GM12878 (cell line): ENCODE results near the gene PARP15. TPM values are rescaled to one million over a fixed set of nuclear protein-coding genes. Genes with fewer than 3 reads are reported as not detected.
A peak's percentile ranks its signal among the peaks of the same experiment; 100 is the strongest.

ENCODE experiments used
- ASH2L ChIP-seq: fragments of 300-600, 200-600 bp; sonication (generic); IDR thresholded peaks from 2 replicates; pipeline ENCODE4 v1.6.1; 2017; ENCODE audit warnings: low read depth, mild to moderate bottlenecking, borderline replicate concordance
- ATF3 ChIP-seq: IDR thresholded peaks from 2 replicates; pipeline ENCODE4 v1.6.1; 2011; ENCODE audit warnings: low read depth, mild to moderate bottlenecking, low read length, moderate library complexity, borderline replicate concordance; ENCODE audit errors: extremely low read depth
- ATF7 ChIP-seq: fragments of 450-650 bp; IDR thresholded peaks from 2 replicates; pipeline ENCODE4 v1.6.1; 2016; ENCODE audit warnings: low read depth, mild to moderate bottlenecking
- BRCA1 ChIP-seq: IDR thresholded peaks from 2 replicates; pipeline ENCODE4 v1.6.1; 2011; ENCODE audit warnings: low read depth, low read length, improper control_type of control experiment
- E4F1 ChIP-seq: fragments of 450-650 bp; IDR thresholded peaks from 2 replicates; pipeline ENCODE4 v1.6.1; 2018; ENCODE audit warnings: borderline replicate concordance, mild to moderate bottlenecking; ENCODE audit not compliant: partially characterized antibody
- FOXM1 ChIP-seq: IDR thresholded peaks from 2 replicates; pipeline ENCODE4 v1.6.1; 2012; ENCODE audit warnings: low read depth, mild to moderate bottlenecking, inconsistent platforms, low read length, moderate library complexity
- GATAD2B ChIP-seq: fragments of 450-650 bp; conservative IDR thresholded peaks from 2 replicates; pipeline ENCODE4 v1.6.1; 2017; ENCODE audit warnings: low read depth, mild to moderate bottlenecking, moderate library complexity
- HDAC2 ChIP-seq: fragments of 200-600 bp; sonication (generic); IDR thresholded peaks from 2 replicates; pipeline ENCODE4 v1.6.1; 2017
- HDAC6 ChIP-seq: fragments of 200-600 bp; sonication (generic); IDR thresholded peaks from one replicate; pipeline ENCODE4 v1.8.0; 2017; ENCODE audit warnings: antibody characterized with exemption; ENCODE audit not compliant: unreplicated experiment
- HSF1 ChIP-seq: fragments of 150-350 bp; IDR thresholded peaks from 2 replicates; pipeline ENCODE4 v1.6.1; 2014; ENCODE audit warnings: mild to moderate bottlenecking, low read depth, low read length
- IKZF2 ChIP-seq, 2 experiments: fragments of 450-650 bp; IDR thresholded peaks; 2 replicates each; pipeline ENCODE4 v1.6.1; 2017; ENCODE audit warnings: mild to moderate bottlenecking in 2 of 2, moderate library complexity in 2 of 2
- JUNB ChIP-seq: IDR thresholded peaks from 2 replicates; pipeline ENCODE4 v1.6.1; 2016; ENCODE audit warnings: antibody characterized with exemption, mild to moderate bottlenecking
- MTA3 ChIP-seq: IDR thresholded peaks from 2 replicates; pipeline ENCODE4 v1.6.1; 2012; ENCODE audit warnings: low read length, inconsistent platforms, borderline replicate concordance
- NR2C2 ChIP-seq: IDR thresholded peaks from 2 replicates; pipeline ENCODE4 v1.6.1; 2011; ENCODE audit warnings: borderline replicate concordance, low read depth; ENCODE audit not compliant: control insufficient read depth, insufficient read length
- RUNX3 ChIP-seq: IDR thresholded peaks from 2 replicates; pipeline ENCODE4 v1.6.1; 2012; ENCODE audit warnings: low read length, inconsistent platforms
- SMARCA5 ChIP-seq: fragments of 450-650 bp; IDR thresholded peaks from 2 replicates; pipeline ENCODE4 v1.6.1; 2017; ENCODE audit warnings: mild to moderate bottlenecking
- SREBF1 ChIP-seq: IDR thresholded peaks from 2 replicates; pipeline ENCODE4 v1.6.1; 2012; ENCODE audit warnings: mild to moderate bottlenecking, low read length
- SUPT20H ChIP-seq: IDR thresholded peaks from 2 replicates; pipeline ENCODE4 v1.6.1; 2011; ENCODE audit warnings: low read depth, mild to moderate bottlenecking, low read length, moderate library complexity, borderline replicate concordance; ENCODE audit not compliant: control insufficient read depth
- polyA plus RNA-seq, 11 experiments: library from polyadenylated mRNA; depleted of rRNA in 4 of 11; unstranded in 6 of 11; stranded (reverse) in 5 of 11; fragments of >200 nt; fragmentation: Nextera tagmentation in 4 of 11; fragmentation: Illumina TruSeq in 1 of 11; extraction: Ambion mirVana in 4 of 11; extraction: Trizol in 1 of 11; gene quantifications; 1 replicate in 1 of 11; 2 replicates in 10 of 11; pipeline versions ENCODE4 v1.2.1 to v1.2.3, GENCODE V29; 2011 to 2016; ENCODE audit warnings: inconsistent platforms in 2 of 11, missing spikeins in 2 of 11, low read depth in 1 of 11
- total RNA-seq, 4 experiments: library from RNA; depleted of rRNA in 3 of 4; stranded (reverse); fragments of >200 nt in 3 of 4; fragmentation: Illumina TruSeq in 1 of 4; extraction: Trizol in 1 of 4; gene quantifications; 2 replicates each; pipeline versions ENCODE4 v1.2.1 to v1.2.3, GENCODE V29; 2013 to 2021
- TF ChIP-seq, protein P1 (sequence below): fragments of 450-650 bp; IDR thresholded peaks from 2 replicates; pipeline ENCODE4 v1.6.1; 2016; ENCODE audit warnings: mild to moderate bottlenecking
- TF ChIP-seq, protein P2 (sequence below): IDR thresholded peaks from 2 replicates; pipeline ENCODE4 v1.6.1; 2012; ENCODE audit warnings: low read depth, low read length, improper control_type of control experiment
- TF ChIP-seq, protein P3 (sequence below): fragments of 450-650 bp; IDR thresholded peaks from 2 replicates; pipeline ENCODE4 v1.6.1; 2017; ENCODE audit warnings: mild to moderate bottlenecking, low read depth, inconsistent platforms; ENCODE audit not compliant: poor library complexity, severe bottlenecking

PARP15 gene
- total and polyA plus RNA-seq, 10 of the 15 experiments (the other 5 are each of a cell fraction or from before 2014, with no cell fraction given) = 9.0 to 234 (median 36.3) TPM

DNA sequence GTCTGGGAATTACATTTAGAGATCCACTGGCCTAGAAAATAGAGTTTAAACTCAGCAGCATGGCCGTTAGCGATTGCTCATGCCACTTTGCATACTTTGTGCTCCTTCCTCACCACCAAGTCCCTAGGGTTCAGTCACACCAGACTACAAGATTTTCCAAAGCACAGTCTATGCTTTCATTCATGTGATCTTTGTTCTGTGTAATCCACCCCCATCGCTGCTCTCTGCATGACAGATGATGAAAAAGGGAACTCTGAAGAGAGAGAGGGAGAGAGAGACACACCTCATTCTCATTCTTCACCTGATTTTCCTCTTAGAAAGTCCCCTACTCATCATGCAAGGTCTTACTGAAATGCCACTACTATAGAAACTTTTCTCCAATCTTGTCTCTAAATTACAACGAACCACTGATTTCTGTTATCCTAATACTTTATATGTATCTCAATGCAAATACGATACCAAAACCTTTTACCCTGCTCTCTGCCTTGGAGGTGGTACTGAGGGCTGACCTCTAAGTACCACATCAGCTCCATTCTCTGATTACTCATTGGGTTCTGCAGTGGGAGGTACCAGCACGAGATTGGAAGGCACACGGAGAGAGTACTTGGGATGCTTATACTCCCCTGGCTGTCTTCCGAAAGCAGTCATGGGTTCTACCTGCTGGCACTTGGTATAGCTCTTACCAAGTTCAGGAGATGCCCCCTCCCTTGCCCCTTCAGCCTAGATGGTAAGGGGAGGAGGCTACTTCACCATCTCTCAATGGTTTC lies 1.1 kb upstream of the PARP15 start (continued):
- no peak for TF ChIP-seq SUPT20H
- TF ChIP-seq ASH2L = 0 out of 2 replicates have a peak, but pooled peaks have one; percentile 22
- peak; percentile 95 for TF ChIP-seq ATF7
- TF ChIP-seq, protein P1, sequence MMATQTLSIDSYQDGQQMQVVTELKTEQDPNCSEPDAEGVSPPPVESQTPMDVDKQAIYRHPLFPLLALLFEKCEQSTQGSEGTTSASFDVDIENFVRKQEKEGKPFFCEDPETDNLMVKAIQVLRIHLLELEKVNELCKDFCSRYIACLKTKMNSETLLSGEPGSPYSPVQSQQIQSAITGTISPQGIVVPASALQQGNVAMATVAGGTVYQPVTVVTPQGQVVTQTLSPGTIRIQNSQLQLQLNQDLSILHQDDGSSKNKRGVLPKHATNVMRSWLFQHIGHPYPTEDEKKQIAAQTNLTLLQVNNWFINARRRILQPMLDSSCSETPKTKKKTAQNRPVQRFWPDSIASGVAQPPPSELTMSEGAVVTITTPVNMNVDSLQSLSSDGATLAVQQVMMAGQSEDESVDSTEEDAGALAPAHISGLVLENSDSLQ = peak; percentile 88
- no peak for TF ChIP-seq ATF3
- no peak for TF ChIP-seq HDAC2
- peak; percentile 15; the same call in 1 of the 2 replicates for TF ChIP-seq SMARCA5
- no peak for TF ChIP-seq E4F1
- no peak for TF ChIP-seq HDAC6
- no peak; the same call in 1 of the 2 replicates for TF ChIP-seq SREBF1
- peak; percentile 99 for TF ChIP-seq IKZF2 (IDR thresholded peaks at IDR 0.05)
- TF ChIP-seq BRCA1 = no peak
- TF ChIP-seq, protein P2, sequence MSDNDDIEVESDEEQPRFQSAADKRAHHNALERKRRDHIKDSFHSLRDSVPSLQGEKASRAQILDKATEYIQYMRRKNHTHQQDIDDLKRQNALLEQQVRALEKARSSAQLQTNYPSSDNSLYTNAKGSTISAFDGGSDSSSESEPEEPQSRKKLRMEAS = no peak
- TF ChIP-seq MTA3 = peak; percentile 92; the same call in 1 of the 2 replicates
- peak; percentile 82 for TF ChIP-seq GATAD2B
- TF ChIP-seq, protein P3, sequence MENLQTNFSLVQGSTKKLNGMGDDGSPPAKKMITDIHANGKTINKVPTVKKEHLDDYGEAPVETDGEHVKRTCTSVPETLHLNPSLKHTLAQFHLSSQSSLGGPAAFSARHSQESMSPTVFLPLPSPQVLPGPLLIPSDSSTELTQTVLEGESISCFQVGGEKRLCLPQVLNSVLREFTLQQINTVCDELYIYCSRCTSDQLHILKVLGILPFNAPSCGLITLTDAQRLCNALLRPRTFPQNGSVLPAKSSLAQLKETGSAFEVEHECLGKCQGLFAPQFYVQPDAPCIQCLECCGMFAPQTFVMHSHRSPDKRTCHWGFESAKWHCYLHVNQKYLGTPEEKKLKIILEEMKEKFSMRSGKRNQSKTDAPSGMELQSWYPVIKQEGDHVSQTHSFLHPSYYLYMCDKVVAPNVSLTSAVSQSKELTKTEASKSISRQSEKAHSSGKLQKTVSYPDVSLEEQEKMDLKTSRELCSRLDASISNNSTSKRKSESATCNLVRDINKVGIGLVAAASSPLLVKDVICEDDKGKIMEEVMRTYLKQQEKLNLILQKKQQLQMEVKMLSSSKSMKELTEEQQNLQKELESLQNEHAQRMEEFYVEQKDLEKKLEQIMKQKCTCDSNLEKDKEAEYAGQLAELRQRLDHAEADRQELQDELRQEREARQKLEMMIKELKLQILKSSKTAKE = peak; percentile 96
- no peak for TF ChIP-seq HSF1
- peak; percentile 91; the same call in 1 of the 2 replicates for TF ChIP-seq FOXM1
- peak; percentile 83 for TF ChIP-seq JUNB
- peak; percentile 80 for TF ChIP-seq RUNX3
- no peak for TF ChIP-seq NR2C2
